Dermis blood vessel endothelial cell (primary cell): ENCODE data around the gene ABLIM3. TPM values are rescaled to one million over a fixed set of nuclear protein-coding genes. Genes with fewer than 3 reads are reported as not detected.

ENCODE experiments used
- DNase-seq: peaks from one replicate; pipeline ENCODE4 v3.0.0; 2010
- total RNA-seq: library from RNA; depleted of rRNA; stranded (reverse); fragments of >200 nt; gene quantifications from 2 replicates; pipeline ENCODE4 v1.2.3, GENCODE V29; 2014

ABLIM3 gene
- total RNA-seq, 1 donor from 2014 or later, result 29.8 TPM

DNA sequence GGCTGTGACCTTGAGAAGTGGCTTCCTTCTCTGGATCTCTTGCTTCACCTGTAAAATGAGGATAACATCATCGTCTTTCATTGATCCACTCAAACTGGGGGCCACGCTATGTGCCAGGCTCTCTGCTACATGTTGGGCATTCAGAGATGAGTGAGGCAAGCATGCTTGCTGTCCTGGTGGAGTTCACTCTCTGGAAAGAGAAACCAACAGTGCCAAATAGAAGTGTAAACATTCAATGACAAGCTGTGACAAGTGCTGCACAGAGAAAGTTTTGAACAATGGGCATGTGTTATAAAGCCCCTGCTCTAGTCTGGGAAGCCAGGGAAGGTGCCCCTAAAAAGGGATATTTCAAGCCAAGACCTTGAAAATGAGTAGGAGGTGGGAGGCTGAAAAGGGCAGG lies 79.5 kb downstream of the ABLIM3 start:
- DNase-seq, result no peak

DNA sequence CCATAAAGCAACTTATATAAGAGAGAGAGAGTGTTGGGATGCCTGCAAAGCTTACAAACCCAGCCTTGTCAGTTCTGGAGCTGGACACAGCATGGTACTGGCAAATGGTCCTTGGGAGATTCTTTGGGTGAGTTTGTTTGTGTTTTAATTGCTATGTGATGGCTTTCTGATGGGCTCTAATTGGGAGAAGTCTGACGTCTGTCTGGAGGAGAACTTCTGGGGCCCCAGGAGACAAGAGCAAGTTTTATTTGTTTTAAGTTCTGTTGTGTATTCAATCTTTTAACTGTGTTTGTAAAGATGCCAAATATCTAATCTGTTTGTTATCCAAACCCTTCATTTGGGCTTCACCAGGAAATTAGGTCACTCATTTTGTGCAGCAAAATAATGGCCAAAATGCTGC lies 80.0 kb downstream of the ABLIM3 start:
- no peak for DNase-seq

DNA sequence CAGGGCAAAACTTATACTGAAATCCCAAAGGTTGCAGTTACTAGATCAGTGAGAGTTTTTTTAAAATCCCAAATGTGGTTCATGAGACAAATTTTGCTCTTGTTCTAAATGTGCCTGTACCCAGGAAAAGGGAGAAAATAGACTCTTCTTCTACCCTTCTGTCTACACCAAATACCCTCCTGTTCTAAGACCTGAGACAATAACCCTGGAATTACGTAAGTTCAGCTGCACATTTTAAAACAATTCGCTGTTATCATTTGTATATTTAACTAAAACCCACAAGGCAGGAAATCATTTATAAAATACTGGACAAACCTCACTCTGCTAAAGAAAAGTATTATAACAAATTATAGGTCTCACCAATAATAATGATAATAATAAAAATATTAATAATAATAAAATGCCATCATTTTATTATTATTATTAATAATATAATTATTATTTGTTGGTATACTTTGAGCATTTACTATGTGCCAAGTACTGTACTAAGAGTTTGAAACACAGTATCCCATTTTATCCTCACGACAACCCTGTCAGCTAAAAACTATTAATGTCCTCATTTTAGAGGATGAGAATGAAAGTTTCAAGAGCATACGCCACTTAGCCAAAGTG lies 80.5 kb downstream of the ABLIM3 start:
- no peak for DNase-seq

DNA sequence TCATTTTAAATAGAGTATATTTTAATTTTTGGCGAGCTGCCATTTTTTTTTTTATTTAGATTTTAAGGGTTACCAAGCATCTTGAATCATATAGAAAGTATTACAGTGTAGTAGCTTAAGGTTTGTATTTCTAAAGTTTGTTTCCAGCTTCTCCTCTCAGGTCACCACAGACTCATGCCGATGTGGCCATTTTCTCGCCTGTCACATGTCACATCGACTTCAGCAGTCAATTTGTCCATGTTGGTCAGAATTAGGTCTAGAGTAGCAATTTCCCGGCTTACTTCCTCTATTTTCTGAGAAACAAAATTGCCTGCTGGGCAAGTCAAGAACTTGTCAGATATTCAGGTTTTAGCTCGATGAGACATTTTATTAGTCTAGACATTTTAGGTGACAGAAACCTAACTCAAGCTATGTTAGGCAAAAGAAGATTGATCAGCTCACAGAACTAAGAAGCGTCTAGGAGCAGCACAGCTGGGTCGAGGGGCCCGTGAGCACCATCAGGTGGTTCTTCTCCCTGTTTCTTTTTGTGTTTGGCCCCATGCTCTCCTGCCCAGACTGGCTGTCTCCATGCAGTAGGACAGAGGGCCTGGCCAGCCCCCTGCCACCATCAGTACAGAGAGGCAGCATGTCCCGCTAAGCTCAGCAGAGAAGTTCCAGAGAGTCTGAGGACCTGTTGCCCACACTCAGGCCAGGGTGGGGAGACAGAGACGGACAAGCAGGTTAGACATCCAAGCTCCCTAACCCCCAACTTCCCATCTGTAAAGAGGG lies 82.0 kb downstream of the ABLIM3 start:
- DNase-seq, result no peak

DNA sequence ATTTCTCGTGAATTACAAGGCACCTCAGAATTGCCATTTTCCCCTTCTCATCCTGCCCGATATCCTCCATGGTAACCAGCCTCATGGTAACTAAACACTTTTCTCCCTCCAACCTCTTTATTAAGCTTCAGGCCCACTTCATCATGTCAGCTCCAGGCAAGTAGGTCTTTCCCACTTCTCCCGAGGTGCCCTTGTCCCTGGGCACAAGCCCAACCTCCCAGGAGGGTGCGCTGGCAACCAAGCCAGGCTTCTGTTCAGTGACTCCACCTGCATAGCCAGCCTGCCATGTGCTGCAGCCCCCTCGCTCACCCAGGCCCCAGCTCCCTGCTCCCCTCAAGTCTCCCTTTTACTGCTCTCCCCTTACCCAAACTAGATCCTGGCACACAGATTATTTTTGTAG lies 83.0 kb downstream of the ABLIM3 start:
- no peak for DNase-seq

DNA sequence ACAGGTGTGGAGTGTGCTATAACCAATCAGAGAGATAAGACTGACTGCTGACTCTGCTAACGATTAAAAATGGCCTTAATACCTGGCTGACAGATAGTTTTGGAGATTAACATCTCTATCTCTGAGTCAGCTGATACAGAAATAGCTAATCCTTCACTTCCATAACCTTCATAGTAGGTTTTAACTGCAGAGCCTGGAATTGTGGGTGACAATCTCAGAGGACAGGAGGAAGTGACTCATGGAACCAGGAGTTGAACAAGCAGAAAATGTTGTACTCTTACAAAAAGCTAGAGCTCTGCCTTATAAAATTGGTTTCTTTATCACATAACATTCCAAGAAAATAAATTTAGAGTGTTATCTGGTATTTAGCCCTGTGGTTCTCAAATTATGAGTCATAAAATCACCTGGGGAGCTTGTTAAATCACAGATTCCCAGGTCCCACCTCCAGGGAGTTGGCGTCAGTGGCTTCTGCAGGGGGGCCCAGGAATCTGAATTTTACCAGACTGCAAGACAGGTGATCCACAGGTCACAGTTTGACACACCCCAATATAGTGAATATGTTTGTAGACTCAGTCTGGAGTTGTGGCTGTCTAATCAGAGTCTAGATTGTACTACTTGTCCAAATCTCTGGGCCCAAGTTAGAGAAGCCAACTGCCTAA lies 86.0 kb downstream of the ABLIM3 start:
- peak; percentile 76 for DNase-seq

DNA sequence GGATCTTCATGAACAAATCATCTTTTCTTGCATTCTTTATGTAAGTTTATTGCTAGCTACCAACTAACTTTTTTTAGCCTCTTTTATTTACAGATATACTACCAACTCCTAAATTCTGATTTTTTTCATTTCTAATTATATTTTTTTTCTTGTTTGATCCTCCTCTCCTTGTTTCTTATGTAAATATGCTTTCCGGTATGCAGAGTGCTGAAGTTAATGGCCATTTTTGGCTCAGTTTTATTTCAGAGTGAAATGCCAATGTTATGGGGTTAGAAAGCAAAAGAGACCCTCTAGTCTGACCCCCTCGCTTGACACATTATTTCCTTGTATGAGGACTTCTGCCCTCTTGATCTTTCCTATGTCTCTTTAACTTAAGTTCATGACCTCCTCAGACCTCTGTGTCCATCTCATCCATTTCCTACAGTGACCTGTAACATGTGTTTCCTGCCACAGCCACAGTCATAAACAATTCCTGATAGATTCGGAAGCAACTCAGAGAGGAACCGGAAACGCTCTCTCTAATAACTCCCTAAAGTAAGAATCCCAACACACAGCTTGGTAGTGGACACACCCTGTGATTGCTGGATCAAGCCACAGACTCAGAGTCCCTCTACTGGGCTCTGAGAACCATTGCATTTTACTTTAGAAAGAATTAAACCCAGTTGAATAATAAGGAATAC lies 87.5 kb downstream of the ABLIM3 start:
- peak; percentile 97 for DNase-seq

DNA sequence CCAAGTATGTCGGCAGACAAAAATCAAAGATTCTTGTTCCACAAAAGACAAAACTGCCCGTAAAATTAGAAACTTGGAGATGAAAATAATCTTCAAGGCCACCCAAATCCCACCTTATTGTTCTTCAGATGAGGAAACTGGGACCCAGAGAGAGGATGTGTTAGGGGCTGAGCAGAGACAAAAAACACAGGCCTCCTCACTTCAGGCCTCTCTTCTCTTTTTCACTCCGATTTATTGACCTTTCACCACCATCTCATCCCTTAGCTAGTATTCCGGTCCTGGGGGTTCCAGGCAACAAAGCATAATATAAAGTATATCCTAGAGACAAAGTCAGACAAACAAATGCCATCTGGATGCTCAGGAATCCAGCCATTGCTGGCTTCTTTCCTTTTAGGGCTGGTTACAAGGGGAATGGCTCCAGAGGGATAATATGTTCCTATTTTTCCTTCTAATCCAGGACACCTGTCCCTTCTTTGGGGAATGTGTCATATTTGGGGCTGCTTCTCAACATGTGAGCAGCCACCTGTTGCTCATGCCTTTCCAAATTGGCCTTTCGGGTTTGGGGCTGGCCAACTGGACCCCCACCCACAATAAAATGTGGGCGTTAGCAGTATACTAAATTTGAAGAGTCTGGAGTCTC lies 88.1 kb downstream of the ABLIM3 start:
- DNase-seq, result no peak

DNA sequence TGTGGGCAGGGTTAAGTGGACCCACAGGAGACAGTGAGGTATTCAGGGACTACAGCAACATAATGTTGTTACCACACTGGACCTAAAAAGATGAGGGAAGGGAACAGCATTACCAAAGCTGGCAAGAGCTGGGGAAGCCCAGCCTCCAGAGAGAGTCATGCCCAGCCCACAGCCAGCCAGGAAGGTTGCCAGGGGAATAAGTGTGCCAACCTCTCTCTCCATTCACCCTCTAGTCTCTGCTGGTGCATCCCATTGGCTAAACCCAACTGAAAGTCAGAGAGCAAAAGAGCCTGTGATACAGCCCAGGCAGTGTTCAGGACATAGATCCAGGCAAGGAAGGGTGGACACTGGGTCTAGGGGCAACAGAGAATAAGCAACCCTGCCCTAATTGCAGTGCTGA lies 94.5 kb downstream of the ABLIM3 start:
- no peak for DNase-seq

DNA sequence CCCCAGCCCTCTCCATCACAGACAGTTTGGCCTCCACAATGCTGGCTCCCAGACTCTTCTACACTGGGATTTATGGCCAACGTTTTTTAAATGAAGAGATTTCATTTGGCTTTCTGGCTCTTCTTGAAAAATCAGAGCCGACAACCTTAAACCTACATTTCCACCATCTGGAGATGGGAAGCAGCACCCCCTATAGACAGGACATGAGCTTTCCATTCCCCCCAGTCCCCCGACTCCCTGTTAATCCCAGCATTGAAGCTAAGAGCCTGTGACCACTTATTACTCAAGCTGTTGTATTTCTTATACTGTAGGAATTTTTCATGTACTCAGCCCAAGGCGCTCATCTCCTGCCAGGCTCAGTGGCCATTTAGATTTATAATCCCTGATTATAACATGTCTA lies 96.4 kb downstream of the ABLIM3 start:
- peak; percentile 39 for DNase-seq

DNA sequence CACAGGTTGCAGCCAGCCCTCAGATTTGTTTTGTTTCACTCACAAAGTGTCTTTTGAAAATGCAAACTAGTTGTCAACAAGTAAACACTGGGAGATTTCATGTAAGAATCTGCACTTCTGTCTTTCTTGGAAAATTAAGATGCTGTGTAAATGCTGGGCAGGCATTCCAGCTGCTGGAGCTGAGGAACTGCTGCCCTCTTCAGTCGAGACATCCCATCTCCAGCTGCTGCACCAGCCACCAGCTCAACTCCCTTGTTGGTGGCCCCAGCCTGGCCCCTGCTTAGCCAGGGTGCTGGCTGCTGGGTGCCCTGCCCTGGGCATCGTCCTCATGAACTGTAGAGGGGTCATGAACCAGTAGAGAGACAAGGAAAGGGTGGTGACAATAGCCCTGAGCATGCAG lies 97.2 kb downstream of the ABLIM3 start:
- peak; percentile 26 for DNase-seq

DNA sequence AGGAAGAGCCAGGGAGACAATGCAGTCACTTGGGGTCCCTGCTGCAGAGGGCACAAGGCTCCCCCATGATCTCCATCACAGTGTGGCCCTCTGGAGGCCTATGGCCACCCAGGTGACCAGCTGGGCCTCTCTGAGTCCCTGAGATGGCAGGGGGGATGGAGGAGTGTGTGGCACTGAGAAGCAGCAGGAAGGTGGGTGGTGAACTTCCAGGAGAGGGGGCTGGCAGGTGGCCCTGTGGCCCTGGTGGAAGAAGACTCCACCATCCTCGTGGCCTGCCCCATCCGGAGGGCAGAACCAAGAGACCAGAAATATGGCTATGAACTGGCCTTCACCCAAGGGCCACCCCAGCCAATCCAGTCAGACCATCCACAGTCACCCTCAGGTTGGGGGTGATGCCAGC lies 98.6 kb downstream of the ABLIM3 start:
- DNase-seq, result no peak

DNA sequence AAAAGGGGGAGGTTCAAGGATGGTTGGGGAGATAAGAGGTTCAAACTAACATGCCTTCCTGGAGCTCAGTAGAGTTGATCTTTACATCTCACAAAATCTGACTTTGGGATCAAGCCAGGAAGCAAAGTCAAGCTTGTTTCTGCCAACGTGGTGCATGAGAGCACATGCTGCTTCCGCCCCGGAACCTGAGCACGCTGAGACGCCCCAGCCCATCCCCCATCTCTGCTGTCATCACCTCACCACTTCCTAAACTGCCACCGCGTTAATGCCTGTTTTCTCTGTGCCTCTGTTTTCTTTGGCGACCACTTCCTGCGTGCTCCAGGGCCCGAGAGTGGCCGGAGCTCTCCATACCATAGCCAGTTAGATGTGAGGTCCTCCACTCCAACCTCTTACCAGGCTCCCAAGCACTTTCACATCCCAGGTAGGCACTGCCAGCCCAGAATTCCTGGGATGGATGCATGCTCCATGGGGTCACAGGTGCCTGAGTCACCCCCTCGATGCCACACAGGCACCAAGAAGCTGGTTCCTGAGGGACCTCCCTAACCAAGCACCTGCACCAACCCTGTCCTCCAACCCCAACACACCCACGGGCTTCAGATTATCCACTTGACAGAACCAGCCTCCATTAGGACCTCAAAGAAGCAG lies 99.2 kb downstream of the ABLIM3 start:
- peak; percentile 41 for DNase-seq

DNA sequence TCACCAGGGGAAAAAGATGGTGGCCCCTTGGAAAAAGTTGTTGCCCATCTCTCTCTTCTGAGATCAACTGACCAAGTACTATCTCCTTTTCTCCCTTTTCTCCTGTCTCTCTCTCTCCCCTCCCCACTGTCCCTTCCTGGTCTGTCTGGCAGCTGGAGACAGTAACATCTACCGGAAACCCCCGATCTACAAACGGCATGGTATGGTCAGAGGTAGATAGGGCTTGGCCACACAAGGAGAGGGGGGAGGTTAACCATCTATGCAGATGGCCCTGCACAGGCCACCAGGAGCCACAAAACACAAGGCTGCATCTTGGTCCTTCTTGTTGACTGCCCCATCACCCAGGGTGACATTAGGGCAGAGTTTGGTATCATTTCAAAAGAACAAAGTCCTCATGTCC lies 101.0 kb downstream of the ABLIM3 start:
- DNase-seq, result no peak

DNA sequence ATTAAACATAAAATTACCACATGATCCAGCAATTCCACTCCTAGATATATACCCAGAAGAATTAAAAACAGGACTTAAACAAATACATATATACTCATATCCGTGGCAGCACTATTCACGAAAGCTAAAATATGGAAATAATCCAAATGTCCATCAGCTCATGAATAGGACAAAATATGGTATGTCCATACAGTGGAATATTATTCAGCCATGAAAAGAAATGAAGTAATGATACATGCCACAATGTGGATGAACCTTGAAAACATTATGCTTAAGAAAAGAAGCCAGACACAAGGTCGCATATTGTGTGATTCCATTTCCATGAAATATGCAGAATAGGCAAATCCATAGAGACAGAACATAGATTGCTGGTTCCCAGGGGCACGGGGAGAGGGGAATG lies 105.6 kb downstream of the ABLIM3 start:
- DNase-seq, result no peak

DNA sequence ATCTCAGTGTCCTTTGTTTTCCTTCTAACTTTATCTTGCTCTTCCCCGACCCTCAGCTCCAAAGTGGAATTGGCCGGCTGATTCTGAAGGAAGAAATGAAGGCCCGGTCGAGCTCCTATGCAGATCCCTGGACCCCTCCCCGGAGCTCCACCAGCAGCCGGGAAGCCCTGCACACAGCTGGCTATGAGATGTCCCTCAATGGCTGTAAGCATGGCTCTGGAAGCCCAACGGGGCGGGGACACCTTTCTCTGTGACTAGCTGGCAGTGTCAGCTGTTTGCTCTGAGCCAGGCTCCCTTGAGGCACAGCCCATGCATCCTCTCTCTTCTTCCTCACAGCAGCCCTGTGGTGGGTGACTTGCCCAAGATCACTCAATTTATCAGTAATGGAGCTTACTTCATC lies 106.4 kb downstream of the ABLIM3 start:
- DNase-seq, result no peak

DNA sequence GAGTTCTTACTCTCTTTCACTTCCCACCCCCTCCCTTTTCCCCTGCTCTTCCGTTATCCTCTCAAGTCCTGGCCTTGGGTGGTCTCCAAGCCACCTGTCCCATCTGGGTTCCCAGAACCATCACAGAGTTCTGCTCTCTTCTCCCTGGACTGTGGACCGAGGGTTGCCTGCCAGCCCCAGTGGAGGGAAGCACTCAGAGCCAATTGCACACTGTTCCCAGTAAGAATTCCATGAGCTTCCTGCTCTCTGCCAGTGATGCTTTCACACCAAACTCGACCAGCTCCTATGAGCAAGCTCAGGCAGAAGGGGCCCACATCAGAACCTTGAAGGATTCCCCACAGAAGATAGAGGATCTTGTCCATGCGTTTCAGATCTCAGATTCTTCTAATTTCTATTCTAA lies 110.3 kb downstream of the ABLIM3 start:
- no peak for DNase-seq

DNA sequence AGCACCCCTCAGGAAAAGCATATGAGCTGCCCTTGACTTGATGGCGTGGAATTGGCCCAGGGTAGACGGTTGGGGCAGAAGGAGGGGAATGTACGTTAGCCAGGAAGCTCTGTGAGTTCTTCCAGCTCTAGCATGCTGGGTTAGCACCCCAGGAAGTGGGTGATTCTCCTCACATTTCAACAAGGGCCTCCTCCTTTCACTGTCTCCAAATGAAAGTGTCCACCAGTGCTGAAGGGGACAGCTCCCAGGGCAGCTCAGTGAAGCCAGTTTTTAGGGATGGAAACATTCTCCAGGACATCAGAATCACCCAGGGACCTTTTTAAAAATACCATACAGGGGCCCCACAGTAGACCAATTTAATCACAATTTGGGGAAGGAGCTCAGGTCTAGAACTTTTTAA lies 113.2 kb downstream of the ABLIM3 start:
- no peak for DNase-seq

DNA sequence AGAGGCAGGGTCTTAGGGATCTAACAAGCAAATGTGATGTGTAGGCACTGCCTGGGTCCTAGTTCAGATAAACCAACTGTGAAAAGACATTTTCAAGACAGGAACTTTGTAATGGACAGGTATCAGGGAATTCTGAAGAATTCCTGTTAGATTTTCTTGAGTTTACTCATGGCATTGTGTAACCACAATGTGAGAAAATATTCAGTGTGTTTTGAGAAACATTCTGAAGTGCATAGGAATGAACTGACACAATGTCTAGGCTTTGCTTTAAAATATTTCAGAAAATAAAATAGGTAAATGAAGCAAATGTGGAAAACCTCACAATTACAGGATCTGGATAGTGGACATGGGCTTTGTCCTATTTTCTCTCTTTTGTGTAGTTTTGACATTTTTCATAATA lies 115.2 kb downstream of the ABLIM3 start:
- no peak for DNase-seq

DNA sequence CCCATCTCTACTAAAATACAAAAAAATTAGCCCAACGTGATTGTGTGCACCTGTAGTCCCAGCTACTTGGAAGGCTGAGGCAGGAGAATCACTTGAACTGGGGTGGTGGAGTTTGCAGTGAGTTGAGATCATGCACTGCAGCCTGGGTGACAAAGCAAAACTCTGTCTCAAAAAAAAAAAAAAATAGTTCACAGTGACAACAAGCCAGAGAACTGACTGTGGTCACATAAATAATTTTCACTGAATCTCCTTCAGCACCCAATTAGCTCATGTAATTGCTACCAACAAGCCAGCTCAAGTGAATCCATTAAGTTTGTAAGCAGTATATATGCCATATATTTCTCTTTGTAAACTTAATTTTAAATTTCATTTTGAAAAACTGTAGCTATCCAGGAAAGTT lies 115.8 kb downstream of the ABLIM3 start:
- DNase-seq, result no peak

DNA sequence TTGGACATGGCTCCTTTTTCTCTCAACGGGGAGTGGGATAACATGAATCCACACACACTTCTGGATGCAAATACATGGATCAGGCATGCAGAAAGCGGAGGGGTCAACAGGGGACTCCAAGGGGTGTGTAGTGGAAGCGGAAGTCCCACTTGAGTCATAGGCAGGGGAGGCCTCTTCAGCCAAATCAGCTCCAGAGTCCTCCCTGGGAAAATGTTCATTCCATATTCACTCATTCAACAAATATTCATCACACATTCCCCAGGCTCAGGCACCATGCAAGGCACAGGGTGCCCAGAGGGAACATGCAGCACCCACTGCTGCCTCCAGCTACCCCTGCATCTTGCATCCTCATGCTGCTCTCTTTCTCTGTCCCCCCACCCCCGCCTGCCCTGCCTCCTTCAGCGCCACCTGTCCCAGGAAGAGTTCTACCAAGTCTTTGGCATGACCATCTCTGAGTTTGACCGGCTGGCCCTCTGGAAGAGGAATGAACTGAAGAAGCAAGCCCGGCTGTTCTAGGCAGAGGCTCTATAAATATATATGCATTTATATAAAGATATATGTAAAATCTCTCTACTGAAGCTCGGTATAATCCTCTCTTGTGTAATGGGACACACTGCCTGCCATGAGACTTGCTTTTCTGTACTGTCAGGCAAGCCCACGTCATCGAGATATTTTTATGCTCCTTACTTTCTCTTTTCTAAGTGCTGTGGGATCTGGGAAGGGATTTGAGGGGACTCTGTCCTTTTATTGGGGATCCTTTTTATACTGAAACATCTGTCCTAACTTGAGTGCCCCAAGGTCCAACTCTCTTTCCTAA lies 116.8 kb downstream of the ABLIM3 start:
- DNase-seq, result no peak

DNA sequence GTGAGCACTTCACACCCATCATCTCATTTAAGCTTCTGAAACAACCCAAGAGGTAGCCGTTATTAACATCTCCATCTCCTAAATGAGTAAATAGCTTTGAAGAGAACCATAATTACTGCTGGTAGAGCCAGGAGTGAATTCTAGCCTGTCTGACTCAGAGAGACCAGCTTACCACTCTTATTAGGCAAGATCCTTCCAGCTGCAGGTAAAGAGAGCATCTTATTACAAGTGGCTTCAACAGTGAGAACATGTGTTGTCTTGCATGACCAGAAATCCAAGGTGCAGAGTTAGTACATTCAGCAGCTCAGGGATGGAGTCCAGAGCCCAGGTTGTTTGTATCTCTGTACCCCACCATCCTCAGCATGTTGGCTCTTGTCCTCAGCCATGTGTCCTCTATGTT lies 119.5 kb downstream of the ABLIM3 start:
- DNase-seq, result no peak
